Large intestine (tissue), 12 donors: ENCODE results near the gene RNF20. TPM values are rescaled to one million over a fixed set of nuclear protein-coding genes. Genes with fewer than 3 reads are reported as not detected.

ENCODE experiments used
- DNase-seq, 2 donors: peaks; one replicate each; pipeline versions ENCODE4 v3.0.0 to v3.0.0-alpha.2; 2013
- H3K27ac ChIP-seq: one replicate; pipeline ENCODE4 v1.5.1; 2013; ENCODE audit warnings: low read length
- H3K27me3 ChIP-seq: 2 replicates; pipeline ENCODE4 v1.6.1; 2013; ENCODE audit warnings: low read length; ENCODE audit not compliant: control insufficient read depth, insufficient read depth
- H3K36me3 ChIP-seq: 2 replicates; pipeline ENCODE4 v1.6.1; 2013; ENCODE audit warnings: low read length; ENCODE audit not compliant: control insufficient read depth, insufficient read depth
- H3K4me1 ChIP-seq: one replicate; pipeline ENCODE4 v1.6.1; 2013; ENCODE audit warnings: low read length; ENCODE audit not compliant: control insufficient read depth, insufficient read depth
- H3K4me3 ChIP-seq: one replicate; pipeline ENCODE4 v1.5.1; 2013; ENCODE audit warnings: low read length
- H3K9me3 ChIP-seq: one replicate; pipeline ENCODE4 v1.6.1; 2013; ENCODE audit warnings: mild to moderate bottlenecking, low read depth, low read length, moderate library complexity; ENCODE audit not compliant: control insufficient read depth
- WGBS: methylation state at CpG from one replicate; pipeline ENCODE4 v1.1.5; 2013; ENCODE audit warnings: low lambda C conversion rate; ENCODE audit not compliant: insufficient coverage; 5-methylcytosine and 5-hydroxymethylcytosine counted together
- long read RNA-seq, 11 donors: transcript quantifications; one replicate each; lab custom pipeline, GENCODE V29; 2026
- polyA plus RNA-seq: library from polyadenylated mRNA; unstranded; fragments of 120-200 nt; gene quantifications from one replicate; pipeline ENCODE4 v1.2.1, GENCODE V29; 2013

Gene RNF20, protein sequence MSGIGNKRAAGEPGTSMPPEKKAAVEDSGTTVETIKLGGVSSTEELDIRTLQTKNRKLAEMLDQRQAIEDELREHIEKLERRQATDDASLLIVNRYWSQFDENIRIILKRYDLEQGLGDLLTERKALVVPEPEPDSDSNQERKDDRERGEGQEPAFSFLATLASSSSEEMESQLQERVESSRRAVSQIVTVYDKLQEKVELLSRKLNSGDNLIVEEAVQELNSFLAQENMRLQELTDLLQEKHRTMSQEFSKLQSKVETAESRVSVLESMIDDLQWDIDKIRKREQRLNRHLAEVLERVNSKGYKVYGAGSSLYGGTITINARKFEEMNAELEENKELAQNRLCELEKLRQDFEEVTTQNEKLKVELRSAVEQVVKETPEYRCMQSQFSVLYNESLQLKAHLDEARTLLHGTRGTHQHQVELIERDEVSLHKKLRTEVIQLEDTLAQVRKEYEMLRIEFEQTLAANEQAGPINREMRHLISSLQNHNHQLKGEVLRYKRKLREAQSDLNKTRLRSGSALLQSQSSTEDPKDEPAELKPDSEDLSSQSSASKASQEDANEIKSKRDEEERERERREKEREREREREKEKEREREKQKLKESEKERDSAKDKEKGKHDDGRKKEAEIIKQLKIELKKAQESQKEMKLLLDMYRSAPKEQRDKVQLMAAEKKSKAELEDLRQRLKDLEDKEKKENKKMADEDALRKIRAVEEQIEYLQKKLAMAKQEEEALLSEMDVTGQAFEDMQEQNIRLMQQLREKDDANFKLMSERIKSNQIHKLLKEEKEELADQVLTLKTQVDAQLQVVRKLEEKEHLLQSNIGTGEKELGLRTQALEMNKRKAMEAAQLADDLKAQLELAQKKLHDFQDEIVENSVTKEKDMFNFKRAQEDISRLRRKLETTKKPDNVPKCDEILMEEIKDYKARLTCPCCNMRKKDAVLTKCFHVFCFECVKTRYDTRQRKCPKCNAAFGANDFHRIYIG
- 38.3 TPM for polyA plus RNA-seq
- long read RNA-seq, donor 1, partial matches to known transcripts: 7 of 8 reads
- long read RNA-seq, donor 1, other reads (novel, unspliced or antisense): 0 of 8 reads
- long read RNA-seq, donor 2, partial matches to known transcripts: 12 of 14 reads
- long read RNA-seq, donor 2, other reads (novel, unspliced or antisense): 0 of 14 reads
- long read RNA-seq, donor 3: 0 reads
- long read RNA-seq, donor 4: 0 reads
- long read RNA-seq, donor 5, partial matches to known transcripts: 8 of 10 reads
- long read RNA-seq, donor 5, other reads (novel, unspliced or antisense): 0 of 10 reads
- long read RNA-seq, donor 6, partial matches to known transcripts: 14 of 17 reads
- long read RNA-seq, donor 6, other reads (novel, unspliced or antisense): 0 of 17 reads
- long read RNA-seq, donor 7, partial matches to known transcripts: 0 of 1 reads
- long read RNA-seq, donor 7, other reads (novel, unspliced or antisense): 0 of 1 reads
- long read RNA-seq, donor 8, partial matches to known transcripts: 19 of 24 reads
- long read RNA-seq, donor 8, other reads (novel, unspliced or antisense): 0 of 24 reads
- long read RNA-seq, donor 9, partial matches to known transcripts: 0 of 3 reads
- long read RNA-seq, donor 9, other reads (novel, unspliced or antisense): 0 of 3 reads
- long read RNA-seq, donor 10, partial matches to known transcripts: 6 of 6 reads
- long read RNA-seq, donor 10, other reads (novel, unspliced or antisense): 0 of 6 reads
- long read RNA-seq, donor 11: 0 reads

DNA sequence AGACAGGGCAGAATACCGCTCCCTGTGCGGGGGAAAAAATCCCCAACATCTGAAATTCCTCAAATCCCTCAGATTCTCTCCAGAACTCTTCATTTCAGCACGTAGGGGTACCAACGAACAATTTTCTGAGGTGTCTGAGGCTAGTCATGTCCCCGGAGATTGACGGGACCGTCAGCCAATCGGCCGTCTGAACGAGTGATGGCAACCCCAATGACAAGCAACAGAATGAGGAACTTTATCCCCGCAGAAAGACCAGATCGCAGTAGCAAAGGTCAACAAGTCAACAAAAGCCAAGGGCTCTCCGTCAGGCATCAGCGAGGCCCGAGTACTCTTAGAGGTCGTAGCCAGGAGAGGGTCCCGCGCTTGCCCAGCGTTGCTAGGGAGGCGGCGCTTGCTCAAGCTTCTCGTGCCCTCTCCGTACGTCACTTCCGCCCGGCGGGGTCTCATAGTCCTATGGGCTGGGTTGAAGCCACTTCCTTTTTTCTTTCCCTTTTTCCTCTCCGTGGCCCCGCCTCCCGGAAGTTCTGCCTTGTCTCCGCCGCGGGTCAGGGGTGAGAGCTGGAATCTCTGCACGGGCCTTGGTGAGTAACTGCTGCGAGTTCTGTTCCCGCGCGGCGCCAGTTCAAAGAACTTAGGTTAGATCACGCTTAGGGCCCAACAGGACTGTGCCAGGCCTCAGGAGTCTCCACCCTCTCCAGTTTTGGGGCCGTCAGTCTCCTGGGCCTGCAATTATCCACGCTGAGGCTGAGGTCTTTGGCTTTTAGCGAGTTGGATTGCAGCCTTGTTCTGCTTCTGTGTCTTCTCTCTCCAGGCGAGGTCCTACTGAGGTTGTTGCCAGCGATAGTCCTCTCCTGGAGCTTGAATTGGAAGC is at the start of gene RNF20:
RNF20 (plus strand) TSS at position 520 of the 871 bp plus-strand sequence. CDS start 1,571 bp downstream, outside the sequence.
- no peaks in the 10 kb centered on the region for H3K4me1 ChIP-seq
- peak within 1 kb of the TSS; percentile 73 for H3K4me3 ChIP-seq
- DNase-seq: peak; percentile 99 to 100
- no peaks in the 10 kb centered on the region for H3K27me3 ChIP-seq
- WGBS: no CpG with 5 or more reads among the region's 45 CpGs
- H3K36me3 ChIP-seq: peaks cover 23% of the 10 kb centered on the region
- H3K9me3 ChIP-seq: no peaks in the 10 kb centered on the region
- peak within 1 kb of the TSS; percentile 84 for H3K27ac ChIP-seq

DNA sequence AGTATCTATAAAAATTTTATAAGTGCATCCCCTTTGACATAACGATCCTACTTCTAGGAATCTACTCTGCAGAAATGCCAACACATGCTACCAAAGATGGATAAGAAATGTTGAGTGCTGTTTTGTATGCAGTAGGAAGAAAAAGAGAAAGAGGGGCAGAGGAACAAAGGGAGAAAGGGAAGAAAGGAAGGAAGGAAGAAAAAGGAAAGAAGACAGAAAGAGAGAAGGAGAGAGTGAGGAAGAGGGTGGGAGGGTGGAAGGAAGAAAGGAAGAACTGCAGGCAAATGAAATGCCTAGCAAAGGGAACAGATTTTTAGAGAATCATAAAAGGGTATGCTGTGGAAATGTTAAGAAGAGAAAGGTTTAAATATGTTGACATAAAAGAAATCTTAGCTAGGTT is 49.6 kb upstream of the RNF20 start:
- 100% methylated on average over 1 of the region's 1 CpG for WGBS

DNA sequence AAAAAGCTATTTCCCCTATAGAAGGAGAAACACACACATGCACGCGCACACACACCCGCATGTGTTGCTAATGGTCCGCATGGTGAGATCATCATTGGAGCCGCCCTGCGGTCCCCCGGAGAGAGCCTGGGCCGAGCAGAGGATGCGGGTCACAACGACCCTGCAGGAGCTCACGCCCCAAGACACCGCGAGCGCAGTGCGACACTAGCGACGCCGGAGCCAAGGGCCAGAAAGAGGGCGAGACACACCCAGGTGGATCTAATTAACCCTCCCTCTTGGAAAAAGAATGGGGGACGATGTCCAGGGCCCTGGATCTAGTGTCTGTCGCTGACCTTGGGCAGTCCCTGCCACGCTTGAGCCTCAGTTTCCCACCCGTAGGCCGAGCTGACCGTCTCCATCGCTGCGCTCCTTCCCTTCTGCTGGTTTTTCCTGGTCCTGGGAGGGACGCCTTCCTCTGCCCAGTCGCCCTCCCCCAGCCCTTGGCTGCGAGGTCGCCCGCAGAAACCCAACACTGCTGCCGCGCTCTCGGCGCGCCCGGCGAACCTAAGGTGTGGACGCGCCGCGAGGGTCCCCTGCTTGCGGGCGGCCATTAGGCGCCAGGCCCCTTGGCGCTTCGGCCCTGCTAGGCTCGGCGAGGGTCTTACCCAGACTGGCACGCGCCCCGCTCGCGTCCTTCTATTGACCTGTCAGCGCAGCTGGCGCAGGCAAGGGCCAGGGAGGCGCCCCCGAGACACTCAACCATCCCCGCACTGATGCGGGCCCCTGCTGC is 47.5 kb upstream of the RNF20 start:
- Histone ChIP-seq H3K4me1 (peaks cover 13% of the 10 kb centered on the region), H3K9me3 (no peaks in the 10 kb centered on the region), H3K4me3 (peak overlapping the region; percentile 77), H3K27ac (peak overlapping the region; percentile 90), H3K36me3 (no peaks in the 10 kb centered on the region), H3K27me3 (peaks cover 4% of the 10 kb centered on the region)
- peak; percentile 61 to 82 for DNase-seq
- WGBS: no CpG with 5 or more reads among the region's 61 CpGs

More for the DNA sequence above, 49.6 kb upstream of the RNF20 start:
- peaks cover 33% of the 10 kb centered on the region for H3K4me1 ChIP-seq
- H3K9me3 ChIP-seq: no peaks in the 10 kb centered on the region
- H3K36me3 ChIP-seq: no peaks in the 10 kb centered on the region
- no peak for DNase-seq
- H3K27me3 ChIP-seq: peaks cover 4% of the 10 kb centered on the region
- no peak overlapping the region for H3K27ac ChIP-seq
- H3K4me3 ChIP-seq: no peak overlapping the region

DNA sequence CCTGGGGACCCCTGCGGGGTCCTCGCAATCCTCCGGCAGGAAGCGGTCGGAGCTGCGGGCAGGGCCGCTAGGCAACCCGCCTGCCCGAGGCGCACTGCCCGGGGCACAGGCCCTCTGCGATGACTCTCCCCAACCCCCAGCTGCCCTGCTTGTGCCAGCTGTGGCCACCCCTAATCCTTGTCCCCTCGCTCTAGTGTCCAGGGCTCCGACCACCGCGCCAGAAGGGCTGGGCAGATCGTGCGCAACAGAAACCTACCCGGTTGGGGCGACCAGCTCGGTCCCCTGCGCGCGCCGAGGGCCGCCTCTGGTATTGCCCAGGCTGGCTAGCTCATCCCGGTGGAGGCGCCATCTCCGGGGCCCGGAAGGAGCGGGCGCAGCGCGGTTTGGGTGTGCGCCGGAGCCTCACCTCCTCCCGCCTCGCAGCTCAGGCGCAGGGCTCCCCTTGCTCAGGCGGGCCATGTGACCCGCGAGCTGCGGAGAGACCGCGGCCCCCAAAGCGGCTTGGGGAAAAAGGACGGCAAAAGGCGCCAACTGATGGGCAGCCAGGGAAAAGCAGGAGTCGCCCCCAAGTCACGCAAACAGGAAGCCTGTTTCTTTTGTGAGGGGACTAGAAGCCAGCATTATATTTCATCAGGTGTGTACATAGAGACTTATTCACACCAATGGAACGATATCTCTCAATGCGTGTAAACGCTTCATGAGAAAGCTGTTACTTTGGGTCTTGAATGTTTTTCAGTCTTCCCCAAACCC is 46.8 kb upstream of the RNF20 start:
- Histone ChIP-seq H3K9me3 (no peaks in the 10 kb centered on the region), H3K4me3 (peak overlapping the region; percentile 77), H3K27ac (peak overlapping the region; percentile 90), H3K27me3 (peaks cover 4% of the 10 kb centered on the region), H3K36me3 (no peaks in the 10 kb centered on the region), H3K4me1 (peaks cover 11% of the 10 kb centered on the region)
- DNase-seq: peak; percentile 61 to 86
- no CpG with 5 or more reads among the region's 53 CpGs for WGBS

DNA sequence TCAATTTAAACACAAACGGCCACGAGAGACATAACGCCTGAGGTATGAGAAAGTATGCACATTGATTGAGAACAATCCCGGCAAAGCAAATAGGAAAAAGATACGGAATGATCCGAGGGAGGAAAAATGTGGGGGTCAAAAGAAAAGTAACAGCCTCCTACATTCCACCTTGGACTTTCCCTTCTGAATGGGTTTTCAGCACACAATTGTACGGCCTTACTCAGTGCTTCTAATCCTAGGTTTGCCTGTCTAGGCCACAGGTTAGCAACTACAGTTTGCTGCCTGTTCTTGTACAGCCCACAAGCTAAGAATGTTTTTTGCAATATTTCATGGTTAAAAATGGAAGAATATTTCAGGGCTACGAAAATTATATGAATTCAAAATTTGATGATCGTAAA is 46.2 kb upstream of the RNF20 start:
- peak overlapping the region; percentile 77 for H3K4me3 ChIP-seq
- H3K4me1 ChIP-seq: peaks cover 11% of the 10 kb centered on the region
- 55% methylated on average over 6 of the region's 9 CpGs for WGBS
- no peaks in the 10 kb centered on the region for H3K9me3 ChIP-seq
- no peaks in the 10 kb centered on the region for H3K36me3 ChIP-seq
- peak overlapping the region; percentile 90 for H3K27ac ChIP-seq
- H3K27me3 ChIP-seq: peaks cover 4% of the 10 kb centered on the region
- no peak for DNase-seq

DNA sequence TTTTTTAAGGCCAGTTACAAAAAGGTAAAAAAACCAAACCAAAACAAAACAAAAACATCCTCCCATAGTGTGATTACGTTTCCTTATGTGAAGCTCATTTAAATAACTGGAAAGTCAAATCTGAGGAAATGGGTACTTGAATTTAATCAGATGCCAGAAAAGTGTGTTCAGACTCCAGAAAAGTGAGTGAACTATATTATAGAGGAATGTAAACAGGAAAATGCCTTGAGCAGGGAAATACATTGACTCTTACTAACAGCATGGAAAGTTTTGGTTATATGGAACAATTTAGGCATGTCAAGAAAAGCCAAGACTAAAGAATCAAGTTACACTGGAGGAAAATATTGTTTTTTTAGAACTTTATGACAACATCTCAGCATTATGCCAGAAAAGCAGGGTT is 37.8 kb upstream of the RNF20 start:
- WGBS: 33% methylated on average over 1 of the region's 1 CpG
- no peak for DNase-seq
- Histone ChIP-seq H3K4me3 (no peak overlapping the region), H3K27ac (no peak overlapping the region), H3K27me3 (no peaks in the 10 kb centered on the region), H3K9me3 (no peaks in the 10 kb centered on the region), H3K36me3 (no peaks in the 10 kb centered on the region), H3K4me1 (no peaks in the 10 kb centered on the region)

DNA sequence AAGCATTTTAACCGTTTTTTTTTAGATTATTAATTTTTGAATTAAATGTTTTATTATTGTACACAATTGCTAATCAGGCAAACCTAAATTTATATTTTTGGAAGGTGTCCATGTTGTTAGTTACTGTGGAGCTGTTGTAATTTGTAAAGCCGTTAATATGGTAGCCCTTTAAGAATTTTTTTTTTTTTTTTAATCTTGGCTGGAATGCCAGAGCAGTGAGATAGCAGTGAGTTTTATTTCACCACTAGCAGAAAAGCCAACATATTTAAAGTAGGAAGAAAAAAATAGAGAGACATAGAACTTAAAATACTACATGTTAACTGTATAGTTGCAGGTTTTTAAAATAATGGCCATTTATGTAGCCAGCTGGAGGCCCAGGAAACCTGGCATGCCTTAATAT is 35.3 kb upstream of the RNF20 start:
- H3K4me3 ChIP-seq: no peak overlapping the region

DNA sequence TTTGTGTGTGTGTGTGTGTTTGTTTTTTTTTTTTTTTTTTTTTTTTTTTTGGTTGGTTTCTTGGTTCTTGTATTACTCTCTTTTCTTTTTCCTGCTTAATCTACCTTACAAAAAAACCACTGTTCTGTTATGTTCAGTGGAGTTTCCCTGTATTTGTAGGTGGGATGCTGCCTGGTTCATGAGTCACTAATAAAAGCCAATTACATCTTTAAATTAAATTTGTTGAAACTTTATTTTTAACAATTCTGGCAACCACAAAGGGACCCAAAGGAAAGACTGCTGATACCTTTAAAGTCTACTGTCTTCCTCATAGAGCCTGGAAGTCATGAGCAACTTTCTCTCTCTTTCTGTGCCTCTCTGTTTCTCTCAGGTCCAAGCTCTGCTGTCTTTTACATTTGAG is 29.5 kb upstream of the RNF20 start:
- H3K36me3 ChIP-seq: no peaks in the 10 kb centered on the region
- H3K4me1 ChIP-seq: no peaks in the 10 kb centered on the region
- H3K27me3 ChIP-seq: no peaks in the 10 kb centered on the region
- H3K9me3 ChIP-seq: no peaks in the 10 kb centered on the region
- no peak overlapping the region for H3K27ac ChIP-seq
- DNase-seq: no peak
- no peak overlapping the region for H3K4me3 ChIP-seq

More for the DNA sequence above, 35.3 kb upstream of the RNF20 start:
- no peak overlapping the region for H3K27ac ChIP-seq
- no peaks in the 10 kb centered on the region for H3K36me3 ChIP-seq
- H3K4me1 ChIP-seq: no peaks in the 10 kb centered on the region
- 68% methylated on average over 2 of the region's 2 CpGs for WGBS
- no peaks in the 10 kb centered on the region for H3K9me3 ChIP-seq
- DNase-seq: no peak
- no peaks in the 10 kb centered on the region for H3K27me3 ChIP-seq
